HG03175 (cell line): ENCODE results near the gene NLRP11.
"Not testable (repeated sequence)": the region's sequence is repeated elsewhere in the genome, so short reads cannot be mapped to it uniquely, and the experiment has no call there.

Experiments used
- ATAC-seq: cut with Tn5 transposase; IDR thresholded peaks from one replicate; pipeline ENCODE4 v1.9.1; 2021; ENCODE audit warnings: mild to moderate bottlenecking, moderate library complexity; ENCODE audit not compliant: unreplicated experiment

NLRP11 gene

GRCh38 chr19:55781112-55781511 lies 50.7 kb downstream of the NLRP11 start:
- no peak for ATAC-seq

- no peak for ATAC-seq
Measured at GRCh38 chr19:55778331-55778730, 53.5 kb downstream of the NLRP11 start.

GRCh38 chr19:55777528-55777927 lies 54.3 kb downstream of the NLRP11 start:
- no peak for ATAC-seq

- not testable (repeated sequence) for ATAC-seq
Measured at GRCh38 chr19:55769632-55770031, 62.2 kb downstream of the NLRP11 start.

GRCh38 chr19:55768818-55769217 lies 63.0 kb downstream of the NLRP11 start, which contains the start of gene RFPL4AL1:
Gene RFPL4AL1, plus strand, starts transcription at chr19:55769118. Its CDS starts 2,687 bp downstream, at chr19:55771805.
- not testable (repeated sequence) for ATAC-seq

- no peak for ATAC-seq
Measured at GRCh38 chr19:55766466-55766865, 65.3 kb downstream of the NLRP11 start.

- not testable (repeated sequence) for ATAC-seq
Measured at GRCh38 chr19:55758797-55759196, 73.0 kb downstream of the NLRP11 start, which contains the start of gene RFPL4A. Gene RFPL4A, plus strand, starts transcription at chr19:55759097. Its CDS starts 2,704 bp downstream, at chr19:55761801.

GRCh38 chr19:55756808-55757207 lies 75.0 kb downstream of the NLRP11 start:
- not testable (repeated sequence) for ATAC-seq

GRCh38 chr19:55753401-55753800 lies 78.4 kb downstream of the NLRP11 start:
- ATAC-seq = no peak

- no peak for ATAC-seq
Measured at GRCh38 chr19:55750715-55751114, 81.1 kb downstream of the NLRP11 start.

GRCh38 chr19:55738302-55738701 lies 93.5 kb downstream of the NLRP11 start, which contains the start of gene NLRP9:
Gene NLRP9, minus strand, starts transcription at chr19:55738402. Its CDS starts 28 bp downstream, at chr19:55738374.
- no peak for ATAC-seq
